Renal cortical epithelial cell (primary cell): ENCODE data around the gene PIGZ. TPM values are rescaled to one million over a fixed set of nuclear protein-coding genes. Genes with fewer than 3 reads are reported as not detected.

Experiments
- DNase-seq: peaks from one replicate; pipeline ENCODE4 v3.0.0-alpha.2; 2011; ENCODE audit warnings: low read depth
- total RNA-seq: library from RNA; depleted of rRNA; stranded (reverse); fragments of >200 nt; gene quantifications from 2 replicates; pipeline ENCODE4 v1.2.3, GENCODE V29; 2014

Gene PIGZ
- total RNA-seq, 1 donor from 2014 or later: 3.0 TPM

DNA sequence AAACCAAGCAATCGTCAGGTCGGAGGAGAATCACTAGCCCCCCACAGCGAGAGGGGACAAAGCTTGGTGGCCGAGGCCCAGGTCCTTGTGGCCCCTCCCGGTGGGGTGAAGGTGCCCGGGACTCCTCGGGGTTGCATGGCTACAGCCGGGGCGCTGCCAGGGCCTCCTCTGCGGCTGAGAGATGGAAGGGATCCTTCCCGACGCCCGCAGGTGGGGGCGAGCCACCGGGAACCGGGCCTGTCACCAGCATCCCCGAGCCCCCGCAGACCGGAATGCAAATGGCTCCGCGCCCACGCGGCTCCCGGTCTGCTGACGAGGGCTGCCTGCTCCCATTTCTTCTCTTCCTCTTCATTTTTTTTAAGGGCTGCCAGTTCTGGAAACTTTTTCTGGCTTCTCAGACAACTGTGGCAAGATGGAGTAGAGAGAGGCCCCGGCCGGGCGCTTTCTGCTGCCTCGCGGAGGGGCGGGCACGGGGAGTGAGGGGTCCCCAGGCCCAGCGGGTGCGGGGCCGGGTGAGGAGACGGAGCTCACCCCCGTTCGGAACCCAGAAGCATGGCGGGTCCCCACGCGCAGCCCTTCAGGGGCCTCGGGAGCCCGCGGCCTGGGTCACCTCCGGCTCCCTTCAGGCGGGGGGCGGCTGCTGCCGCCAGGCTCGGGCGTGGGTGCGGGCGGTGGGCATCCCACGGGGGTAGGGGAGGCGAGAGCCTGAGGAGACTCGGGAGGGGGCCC is 33.5 kb upstream of the PIGZ start:
- no peak for DNase-seq

- DNase-seq: no peak
These were observed 32.7 kb upstream of the PIGZ start for GRCh38 chr3:197001106-197001971.

DNA sequence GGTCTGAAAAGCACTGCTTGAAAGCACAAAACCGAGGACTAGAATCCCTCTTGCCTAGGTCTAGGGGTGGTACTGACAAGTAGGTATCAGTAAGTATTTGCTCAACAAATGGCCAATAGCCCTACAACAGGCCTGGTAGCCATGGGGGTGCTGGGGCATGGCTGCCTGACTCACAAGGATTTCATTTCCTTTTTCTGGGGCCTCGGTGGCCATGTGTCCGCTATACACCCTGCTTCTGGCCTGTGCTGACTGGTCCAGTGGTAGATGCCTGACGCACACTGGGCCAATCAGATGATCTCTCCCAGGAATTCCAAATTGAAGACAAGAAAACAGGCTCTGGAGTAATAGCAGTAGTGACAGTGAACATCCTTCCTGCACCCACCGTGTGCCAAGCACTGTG is 31.6 kb upstream of the PIGZ start:
- DNase-seq: no peak

DNA sequence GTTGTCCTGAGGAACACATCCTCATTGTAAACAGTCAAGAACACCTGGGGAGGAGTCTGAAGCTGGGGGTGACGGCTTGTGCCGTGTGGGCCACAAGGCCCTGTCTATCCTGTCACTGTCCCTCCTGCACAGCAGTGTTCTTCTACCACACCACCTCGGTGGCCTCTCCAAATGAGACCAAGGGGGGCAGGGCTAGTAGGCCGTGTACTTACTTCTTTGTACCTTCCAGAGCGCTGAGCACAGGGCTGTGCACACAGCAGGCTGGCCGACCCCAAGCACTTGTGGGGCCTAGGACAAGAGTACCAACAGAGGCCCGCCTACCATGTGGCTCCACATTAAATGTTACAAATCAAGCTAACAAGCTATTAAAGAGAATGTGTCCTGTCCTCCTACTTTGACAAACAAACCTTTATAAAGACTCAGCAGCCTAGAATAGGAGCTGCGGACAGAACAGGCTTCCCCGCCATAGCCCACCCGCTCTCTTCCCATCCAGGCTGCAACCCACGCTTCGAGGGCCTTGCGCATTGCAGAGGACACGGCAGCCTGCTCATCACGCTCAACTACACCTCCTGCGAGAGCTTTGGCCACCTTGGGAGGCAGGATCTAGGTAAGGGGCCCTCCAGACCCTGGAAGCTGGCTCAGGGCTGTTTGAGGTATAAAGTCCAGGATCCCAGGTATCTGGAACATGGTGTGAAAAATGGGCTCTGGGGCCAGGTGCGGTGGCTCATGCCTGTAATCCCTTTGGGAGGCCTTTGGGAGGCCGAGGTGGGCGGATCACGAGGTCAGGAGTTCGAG is 30.5 kb upstream of the PIGZ start:
- DNase-seq: no peak

DNA sequence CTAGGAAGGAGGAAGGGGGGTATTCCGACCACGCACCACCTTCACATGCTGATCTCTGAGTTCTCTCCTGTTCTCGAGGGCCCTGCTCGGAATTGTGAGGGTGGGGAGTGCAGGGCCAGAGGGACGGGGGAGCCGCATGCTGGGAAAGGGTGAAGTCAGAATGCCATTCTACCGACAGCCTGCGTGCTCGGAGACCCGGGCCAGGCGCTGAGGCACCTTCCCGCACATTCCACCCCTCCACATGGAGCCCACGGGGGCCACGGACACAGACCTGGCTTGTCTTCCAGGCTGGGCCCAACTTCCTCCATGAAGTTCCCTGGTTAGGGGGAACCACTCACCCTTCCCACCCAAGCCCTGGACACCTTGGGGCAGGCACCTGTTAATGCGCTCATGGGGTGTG is 28.7 kb upstream of the PIGZ start:
- DNase-seq: no peak

DNA sequence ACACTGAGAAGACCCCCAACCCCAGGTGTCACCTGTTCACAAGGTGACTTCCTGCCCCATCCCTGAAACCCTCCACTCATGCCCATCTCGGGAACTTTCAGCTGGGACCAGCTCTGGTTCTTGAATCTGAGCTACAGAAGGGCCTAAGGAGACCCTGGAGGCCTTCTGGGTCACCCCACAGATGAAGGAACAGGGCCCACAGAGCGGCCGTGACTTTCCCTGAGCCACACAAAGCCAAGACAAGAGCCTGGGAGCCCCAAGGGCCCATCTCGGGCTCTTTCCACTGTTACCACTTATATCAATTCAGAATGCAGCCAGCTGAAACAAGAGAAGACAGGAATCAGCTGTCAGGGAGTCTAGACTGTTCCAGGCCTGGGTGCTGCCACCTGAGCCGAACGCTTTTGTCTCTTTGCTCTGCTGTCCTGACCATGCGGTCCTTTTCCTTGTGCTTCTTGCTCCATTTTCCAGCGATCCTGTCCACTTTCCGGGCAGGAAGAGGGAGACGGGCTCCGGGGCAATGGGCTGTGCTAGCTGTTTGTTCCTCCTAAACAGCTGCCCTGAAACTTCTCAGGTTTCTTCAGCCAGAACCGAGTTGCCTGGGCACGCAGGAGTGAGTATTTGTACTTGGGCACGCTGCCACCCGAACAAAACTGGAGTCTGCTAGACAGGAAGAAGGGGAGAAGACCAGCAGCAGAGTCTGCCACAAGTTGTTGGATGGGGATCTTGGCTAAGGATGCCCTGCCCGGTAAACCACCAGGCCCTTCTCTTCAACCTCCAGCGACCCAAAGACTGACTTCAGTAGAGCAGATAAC is 28.0 kb upstream of the PIGZ start:
- no peak for DNase-seq

GRCh38 chr3:196995646-196996355 is 27.2 kb upstream of the PIGZ start:
- no peak for DNase-seq

DNA sequence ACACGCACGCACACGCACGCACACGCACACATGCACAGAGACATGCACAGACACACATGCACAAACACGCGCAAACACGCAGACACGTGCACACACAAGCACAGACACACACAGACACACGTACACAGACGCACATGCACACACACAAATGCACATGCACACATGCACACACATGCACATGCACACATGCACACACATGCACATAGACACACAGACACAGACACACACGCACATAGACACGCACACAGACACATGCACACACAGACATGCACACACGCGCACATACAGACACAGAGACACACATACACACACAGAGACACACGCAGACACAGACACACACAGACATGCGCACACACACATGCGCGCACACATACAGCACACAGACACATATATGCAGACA is 26.4 kb upstream of the PIGZ start:
- DNase-seq: no peak

- no peak for DNase-seq
These were observed 25.4 kb upstream of the PIGZ start for GRCh38 chr3:196994056-196994455.

DNA sequence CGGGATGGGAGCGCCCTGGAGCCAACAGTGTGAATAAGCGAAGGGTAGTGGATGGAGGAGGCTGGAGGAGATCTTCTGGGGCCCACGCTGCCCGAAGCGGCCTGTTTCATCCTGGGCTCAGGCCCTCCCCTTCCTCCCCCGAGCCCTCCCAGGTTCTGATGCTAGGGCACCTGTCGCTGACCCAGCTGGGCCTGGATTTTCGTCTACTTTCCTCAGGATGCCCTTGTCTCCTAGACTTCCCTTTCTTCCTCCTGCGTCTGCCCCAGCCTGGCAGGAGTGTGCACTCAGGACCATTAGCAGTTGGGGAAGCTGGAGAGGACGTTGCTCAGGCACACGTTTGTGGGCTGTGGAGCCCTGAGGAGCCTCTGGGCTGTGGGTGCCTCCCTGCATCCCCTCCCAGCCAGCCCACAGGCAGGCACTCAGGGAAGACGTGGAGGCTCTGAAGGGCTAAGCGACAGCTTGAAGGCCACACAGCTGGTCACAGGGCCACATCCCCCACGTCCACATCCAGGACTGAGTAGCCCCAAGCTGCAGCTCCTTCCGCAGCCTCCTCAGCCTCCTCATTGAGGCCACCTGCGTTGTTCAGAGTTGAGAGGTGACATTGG is 23.9 kb upstream of the PIGZ start:
- no peak for DNase-seq

DNA sequence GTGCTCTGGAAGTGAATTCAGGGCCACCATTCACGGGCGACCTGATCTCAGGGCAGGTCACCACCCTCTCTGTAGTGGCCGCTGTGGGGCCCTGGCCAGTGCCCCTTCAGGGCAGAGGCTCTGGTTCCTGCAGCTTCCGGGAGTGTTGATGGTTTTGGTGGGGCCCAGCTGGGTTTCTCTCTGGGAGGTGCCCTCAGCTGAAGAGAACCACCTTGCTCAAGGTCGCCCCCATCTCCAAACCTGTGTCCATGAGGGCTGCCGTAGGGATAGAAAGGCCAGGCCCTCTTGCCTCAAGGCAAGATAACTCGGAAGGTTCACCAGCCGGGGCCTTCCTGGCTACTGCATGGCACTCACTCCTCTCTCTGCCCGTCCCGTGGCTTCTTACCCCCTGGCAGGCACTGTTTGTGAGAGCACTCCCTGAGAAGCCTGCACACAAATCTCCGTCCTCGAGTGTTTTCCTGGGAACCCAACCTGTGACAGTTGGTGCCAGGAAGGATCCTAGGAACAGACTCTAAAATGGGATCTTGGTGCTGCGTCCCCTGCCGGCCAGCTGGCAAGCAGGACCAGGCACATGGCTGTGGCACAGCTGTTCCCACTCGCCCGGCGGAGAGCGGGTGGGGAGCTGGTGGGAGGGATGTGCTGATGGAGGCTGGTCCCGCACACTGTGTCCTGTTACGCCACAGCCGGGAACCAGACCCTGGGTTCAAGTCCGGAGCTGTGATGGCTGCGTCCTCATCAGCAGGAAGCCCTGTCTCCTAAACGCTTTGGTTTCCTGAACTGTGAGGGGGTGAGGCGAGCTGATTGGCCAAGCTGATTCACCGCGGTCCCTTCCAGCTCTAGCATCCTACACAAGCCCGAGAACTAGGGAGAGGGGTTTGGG is 23.2 kb upstream of the PIGZ start:
- no peak for DNase-seq

DNA sequence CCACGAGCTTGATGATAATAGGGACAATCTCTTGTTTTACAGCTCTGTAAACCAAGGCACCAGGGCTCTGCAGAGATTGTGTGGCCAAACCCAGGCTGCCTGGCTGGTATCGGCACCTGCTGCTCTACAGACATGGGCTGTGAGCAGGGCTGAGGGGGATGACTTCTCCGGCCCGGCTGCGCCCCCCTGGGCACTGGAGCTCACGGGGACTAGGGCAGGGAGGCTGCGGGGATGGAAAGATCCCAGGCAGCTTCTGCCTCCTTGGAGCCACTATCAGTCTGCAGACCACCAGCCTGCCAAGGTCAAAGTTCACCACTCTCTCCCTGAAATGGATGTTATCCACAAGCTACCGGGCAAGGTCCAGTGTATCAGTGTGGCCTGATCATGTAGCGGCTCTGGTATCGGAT is 22.0 kb upstream of the PIGZ start:
- no peak for DNase-seq

DNA sequence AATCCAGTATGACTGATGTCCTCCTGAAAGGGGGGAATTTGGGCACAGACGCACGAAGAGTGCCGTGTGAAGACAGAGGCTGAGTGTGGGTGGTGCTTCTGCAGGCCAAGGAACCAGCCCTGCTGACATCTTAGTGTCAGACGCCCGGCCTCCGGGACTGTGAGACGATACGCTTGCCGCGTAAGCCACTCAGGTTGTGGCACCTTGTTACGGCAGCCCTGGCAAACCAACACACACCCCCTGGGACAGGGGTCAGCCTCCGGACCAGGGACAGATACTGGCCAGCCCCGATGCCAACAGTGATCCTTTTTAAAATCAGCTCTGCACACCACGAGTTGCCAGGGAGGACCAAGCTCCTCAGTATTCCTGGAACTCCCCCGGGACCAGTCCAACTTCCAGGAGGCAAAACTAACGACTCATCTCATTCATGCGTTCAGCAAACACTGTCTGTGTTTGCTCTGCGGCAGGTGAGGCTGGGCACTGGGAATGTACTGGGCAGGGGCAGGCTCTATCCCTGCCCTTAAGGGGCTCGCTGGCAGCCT is 21.2 kb upstream of the PIGZ start:
- DNase-seq: no peak

- no peak for DNase-seq
These were observed 19.8 kb upstream of the PIGZ start for GRCh38 chr3:196988241-196989029.

- DNase-seq: no peak
These were observed 18.4 kb upstream of the PIGZ start for GRCh38 chr3:196987022-196987421.

DNA sequence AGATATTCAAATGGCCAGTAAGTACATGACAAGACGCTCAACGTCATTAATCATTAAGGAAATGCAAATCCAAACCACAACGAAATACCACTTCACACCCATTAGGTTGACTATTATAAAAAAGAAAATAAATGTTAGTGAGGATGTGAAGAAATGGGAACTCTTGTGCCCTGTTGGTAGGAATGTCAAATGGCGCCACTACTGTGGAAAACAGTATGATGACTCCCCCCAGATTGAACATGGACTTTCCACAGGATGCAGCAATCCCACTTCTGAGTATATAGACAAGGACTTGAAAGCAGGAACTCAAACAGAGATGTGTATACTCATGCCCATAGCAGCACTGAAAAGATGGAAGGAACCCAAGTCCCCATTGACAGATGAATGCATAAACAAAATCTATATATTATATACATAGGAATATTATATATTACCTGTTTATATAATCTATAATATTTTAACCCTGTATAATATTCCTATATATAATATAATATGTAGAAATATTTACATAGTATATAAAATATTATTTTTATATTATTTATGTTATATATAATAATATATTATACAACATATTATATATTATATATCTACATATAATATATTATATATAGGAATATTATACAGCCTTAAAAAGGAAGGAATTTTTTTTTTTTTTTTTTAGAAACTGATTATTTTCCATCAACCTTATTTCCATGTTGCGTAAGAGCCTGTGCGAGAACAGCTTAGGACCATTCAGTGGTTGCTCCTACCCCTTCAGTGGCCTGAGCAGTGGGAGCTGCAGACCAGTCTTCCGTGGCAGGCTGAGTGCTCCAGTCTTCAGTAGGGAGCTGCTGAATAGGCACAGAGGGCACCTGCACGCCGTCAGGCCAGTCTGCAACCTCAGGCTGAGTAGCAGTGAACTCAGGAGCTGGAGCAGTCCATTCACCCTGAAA is 17.6 kb upstream of the PIGZ start:
- DNase-seq: no peak

DNA sequence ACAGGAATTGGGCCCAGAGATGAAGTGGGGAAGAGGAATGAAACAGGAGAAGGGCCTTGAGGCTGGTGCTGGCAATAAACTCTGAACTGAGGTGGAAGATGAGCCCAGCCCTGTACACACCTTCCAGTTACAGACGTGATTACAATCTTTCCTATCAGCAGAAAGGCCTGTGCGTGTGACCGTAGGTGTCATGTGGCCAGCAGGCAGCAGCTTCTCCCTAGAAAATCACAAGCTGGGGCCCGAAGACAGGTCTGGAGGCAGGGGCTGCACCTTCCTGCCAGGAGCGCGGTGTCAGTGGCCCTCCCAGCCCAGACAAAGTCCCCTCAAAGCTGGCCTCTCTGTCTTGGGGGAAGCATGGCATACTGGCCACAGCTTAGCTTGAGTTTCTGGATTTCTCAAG is 16.7 kb upstream of the PIGZ start:
- DNase-seq: no peak
